ENCODE measurements around the gene RRP15.

The RRP15 gene

GRCh38 chr1:218341325-218341724 is 56.2 kb downstream of the RRP15 start:
- no peak for DNase-seq (ENCODE audit: low spot score)

DNA sequence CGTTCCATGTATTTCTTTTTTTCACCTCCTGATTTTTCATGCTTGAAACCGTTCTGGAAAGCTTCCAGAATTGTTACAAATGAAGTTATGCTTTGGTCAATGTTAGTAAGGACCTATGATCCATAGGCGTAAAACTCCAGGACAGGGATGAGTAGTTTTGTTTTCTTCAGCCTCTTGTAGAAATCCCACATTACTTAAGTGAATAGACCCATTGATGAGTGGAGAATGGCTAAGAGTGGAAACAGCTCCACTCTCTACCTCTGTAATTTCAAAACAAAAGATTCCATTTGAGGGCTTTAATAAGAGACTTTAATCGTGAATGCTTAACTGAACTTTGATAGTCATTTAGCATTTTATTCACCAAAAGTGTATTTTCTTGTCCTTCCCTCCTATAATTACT is 57.0 kb downstream of the RRP15 start:
- peak; percentile 71 for DNase-seq (ENCODE audit: low spot score)

DNA sequence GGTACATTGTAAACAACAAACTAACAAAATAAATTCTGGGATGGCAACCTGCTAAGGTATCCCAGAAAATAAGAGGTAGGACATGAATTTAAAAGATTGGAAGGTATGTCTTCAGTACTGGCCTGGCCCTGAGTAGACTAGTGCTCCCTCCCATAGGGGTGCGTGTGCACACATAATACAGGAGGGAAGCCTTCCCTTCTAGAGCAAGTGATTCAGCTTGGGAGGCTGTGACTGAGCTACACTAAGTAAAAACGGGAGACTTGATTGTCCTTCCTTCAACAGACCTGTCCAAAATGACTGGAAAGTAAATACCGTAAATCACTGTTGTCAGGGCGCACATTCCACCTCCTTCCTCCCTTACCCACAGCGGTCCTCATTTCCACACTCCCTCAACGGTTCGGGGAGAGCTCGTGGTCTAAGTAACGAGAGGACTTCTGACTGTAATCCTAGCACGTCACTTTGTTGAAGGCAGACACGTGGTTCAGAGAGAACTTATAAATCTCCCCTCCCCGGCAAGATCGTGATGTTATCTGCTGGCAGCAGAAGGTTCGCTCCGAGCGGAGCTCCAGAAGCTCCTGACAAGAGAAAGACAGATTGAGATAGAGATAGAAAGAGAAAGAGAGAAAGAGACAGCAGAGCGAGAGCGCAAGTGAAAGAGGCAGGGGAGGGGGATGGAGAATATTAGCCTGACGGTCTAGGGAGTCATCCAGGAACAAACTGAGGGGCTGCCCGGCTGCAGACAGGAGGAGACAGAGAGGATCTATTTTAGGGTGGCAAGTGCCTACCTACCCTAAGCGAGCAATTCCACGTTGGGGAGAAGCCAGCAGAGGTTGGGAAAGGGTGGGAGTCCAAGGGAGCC is 60.0 kb downstream of the RRP15 start, which contains the start of gene TGFB2:
Gene TGFB2, plus strand, starts transcription at position 523 of the 859 bp plus-strand sequence. CDS start 1,366 bp downstream, outside the sequence.
- no peak for DNase-seq (ENCODE audit: low spot score)

DNA sequence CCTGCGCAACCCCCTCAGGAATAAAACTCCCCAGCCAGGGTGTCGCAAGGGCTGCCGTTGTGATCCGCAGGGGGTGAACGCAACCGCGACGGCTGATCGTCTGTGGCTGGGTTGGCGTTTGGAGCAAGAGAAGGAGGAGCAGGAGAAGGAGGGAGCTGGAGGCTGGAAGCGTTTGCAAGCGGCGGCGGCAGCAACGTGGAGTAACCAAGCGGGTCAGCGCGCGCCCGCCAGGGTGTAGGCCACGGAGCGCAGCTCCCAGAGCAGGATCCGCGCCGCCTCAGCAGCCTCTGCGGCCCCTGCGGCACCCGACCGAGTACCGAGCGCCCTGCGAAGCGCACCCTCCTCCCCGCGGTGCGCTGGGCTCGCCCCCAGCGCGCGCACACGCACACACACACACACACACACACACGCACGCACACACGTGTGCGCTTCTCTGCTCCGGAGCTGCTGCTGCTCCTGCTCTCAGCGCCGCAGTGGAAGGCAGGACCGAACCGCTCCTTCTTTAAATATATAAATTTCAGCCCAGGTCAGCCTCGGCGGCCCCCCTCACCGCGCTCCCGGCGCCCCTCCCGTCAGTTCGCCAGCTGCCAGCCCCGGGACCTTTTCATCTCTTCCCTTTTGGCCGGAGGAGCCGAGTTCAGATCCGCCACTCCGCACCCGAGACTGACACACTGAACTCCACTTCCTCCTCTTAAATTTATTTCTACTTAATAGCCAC is 60.7 kb downstream of the RRP15 start:
- DNase-seq (ENCODE audit: low spot score) = no peak

GRCh38 chr1:218346391-218347204 is 61.5 kb downstream of the RRP15 start:
- DNase-seq (ENCODE audit: low spot score) = no peak

DNA sequence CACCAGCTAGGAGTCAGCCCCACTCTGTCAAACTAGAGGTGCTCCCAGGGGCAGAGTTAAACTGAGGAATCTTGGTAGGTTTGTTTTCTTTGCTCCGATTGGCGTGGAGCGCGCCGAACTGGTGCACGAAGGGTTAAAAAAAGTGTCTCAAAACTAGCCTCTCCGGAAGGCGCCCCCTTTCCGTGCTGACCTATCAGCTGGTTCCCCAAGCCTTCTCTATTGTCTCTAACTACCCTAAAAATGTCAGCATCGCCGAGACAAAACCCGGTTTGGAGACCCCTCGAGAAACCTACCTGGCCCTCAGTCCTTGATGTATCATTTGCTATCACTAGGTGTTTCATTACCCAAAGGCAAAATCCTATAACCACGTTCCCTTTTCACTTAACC is 62.2 kb downstream of the RRP15 start:
- no peak for DNase-seq (ENCODE audit: low spot score)

- DNase-seq (ENCODE audit: low spot score) = no peak
Observed at GRCh38 chr1:218347723-218348627, 62.9 kb downstream of the RRP15 start.

- DNase-seq (ENCODE audit: low spot score) = no peak
Observed at GRCh38 chr1:218348628-218349071, 63.6 kb downstream of the RRP15 start.

DNA sequence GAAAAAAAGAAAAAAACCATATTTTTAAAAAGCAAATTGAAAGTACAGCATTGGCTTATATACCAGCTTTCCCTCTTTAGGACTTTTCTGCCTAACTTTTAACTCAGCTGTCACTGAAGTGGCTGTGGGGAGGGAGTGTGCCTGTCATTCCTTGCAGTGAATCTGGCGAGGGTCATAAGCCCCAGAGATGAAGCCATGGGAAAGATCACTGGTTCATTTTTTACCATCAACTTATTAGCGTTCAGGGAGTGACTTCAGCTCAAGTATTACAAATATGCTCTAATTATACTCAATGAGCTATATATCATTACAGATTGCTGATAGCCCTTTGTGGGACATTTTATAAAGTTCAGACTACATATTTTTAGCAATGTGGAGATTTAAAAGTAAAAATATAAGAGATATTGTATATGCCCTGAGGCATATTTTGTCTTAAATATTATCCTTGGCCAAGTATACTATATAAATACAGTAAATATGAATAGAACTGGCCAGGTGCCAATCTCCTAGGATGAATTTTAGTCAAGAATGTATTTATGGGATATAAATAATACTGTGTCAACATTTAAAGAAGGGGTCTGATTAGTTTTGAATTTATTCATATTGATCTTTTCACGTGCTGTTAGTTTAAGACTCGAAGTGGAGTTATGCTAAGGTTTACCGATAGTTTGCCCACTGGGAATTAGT is 64.4 kb downstream of the RRP15 start:
- DNase-seq (ENCODE audit: low spot score) = no peak

- DNase-seq (ENCODE audit: low spot score) = no peak
Observed at GRCh38 chr1:218350035-218350525, 65.0 kb downstream of the RRP15 start.

GRCh38 chr1:218350801-218351266 is 65.7 kb downstream of the RRP15 start:
- DNase-seq (ENCODE audit: low spot score) = no peak

DNA sequence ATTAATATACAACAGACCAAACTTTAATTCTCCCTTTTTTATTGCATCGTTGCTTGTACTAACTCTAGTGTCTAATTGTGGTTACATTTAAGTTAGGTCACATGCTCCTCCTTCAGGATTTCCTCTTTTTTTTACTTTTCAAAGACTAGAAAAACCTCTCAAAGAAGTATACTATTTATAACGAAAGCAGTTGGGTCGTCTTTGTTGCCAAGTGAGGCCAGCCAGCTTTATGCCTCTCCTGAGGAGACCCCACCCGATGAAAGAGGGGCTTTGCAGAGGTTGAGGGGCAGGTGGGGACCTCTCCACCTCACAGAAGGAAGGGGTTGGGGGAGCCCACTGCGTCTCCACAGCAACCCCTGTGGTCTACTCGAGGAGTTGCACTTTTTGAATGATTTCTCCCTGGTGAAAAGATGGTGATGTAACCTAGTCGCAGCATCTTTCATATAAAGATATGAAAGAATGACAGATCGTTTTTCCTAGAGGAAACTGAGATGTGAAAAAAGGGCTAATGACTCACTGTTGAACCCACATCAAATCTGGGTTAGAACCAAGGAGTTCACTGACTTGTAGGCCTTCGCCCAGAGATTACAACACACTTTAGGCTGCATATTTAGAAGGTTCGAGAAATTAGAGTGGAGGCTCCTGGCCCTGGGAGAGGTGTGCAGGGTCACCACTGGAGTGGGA is 66.4 kb downstream of the RRP15 start:
- peak; percentile 59 for DNase-seq (ENCODE audit: low spot score)

GRCh38 chr1:218352075-218352438 is 67.0 kb downstream of the RRP15 start:
- DNase-seq (ENCODE audit: low spot score) = no peak

DNA sequence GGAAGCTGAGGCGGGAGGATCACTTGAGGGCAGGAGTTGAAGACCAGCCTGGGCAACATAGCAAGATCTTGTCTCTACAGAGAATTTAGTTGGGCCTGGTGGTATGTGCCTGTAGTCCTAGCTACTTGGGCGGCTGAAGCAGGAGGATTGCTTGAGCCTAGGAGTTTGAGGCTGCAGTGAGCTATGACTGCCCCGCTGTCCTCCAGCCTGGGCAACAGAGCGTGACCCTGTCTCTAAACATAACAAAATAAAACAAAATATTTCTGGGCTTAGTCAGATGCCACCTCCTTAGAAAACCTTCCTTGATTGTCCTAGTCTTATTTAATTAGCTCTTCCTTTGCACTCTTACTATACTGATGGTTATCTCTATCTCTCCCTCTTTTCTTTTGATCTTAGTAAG is 68.6 kb downstream of the RRP15 start:
- no peak for DNase-seq (ENCODE audit: low spot score)

DNA sequence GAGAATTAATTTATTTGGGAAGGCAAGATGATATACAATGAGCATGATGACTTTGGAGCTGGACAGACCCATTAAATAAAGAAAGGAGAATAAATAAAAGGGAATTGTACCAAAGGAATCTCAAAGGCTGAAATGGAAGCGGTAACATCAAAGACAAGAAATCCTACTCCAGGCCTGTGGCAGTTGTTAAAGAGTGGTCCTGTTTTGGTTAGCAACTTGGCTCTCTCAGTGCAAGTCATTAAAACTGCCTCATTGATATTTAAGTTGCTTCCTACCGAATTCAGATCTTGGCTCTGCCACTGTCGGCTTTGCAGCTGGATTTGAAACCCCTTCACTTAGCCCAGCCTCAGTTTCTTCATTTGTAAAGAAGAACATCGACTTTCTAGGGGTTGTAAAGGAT is 70.2 kb downstream of the RRP15 start:
- DNase-seq (ENCODE audit: low spot score) = no peak

GRCh38 chr1:218357211-218357892 is 72.3 kb downstream of the RRP15 start:
- DNase-seq (ENCODE audit: low spot score) = no peak

- no peak for DNase-seq (ENCODE audit: low spot score)
Observed at GRCh38 chr1:218357893-218358232, 72.8 kb downstream of the RRP15 start.

GRCh38 chr1:218361298-218362065 is 76.4 kb downstream of the RRP15 start:
- peak; percentile 55 for DNase-seq (ENCODE audit: low spot score)

Measured in COLO829 (cell line).